SK-N-SH (cell line): ENCODE results near the gene KLHL17. TPM values are rescaled to one million over a fixed set of nuclear protein-coding genes. Genes with fewer than 3 reads are reported as not detected.

Experiments
- CTCF ChIA-PET: fragments of 300-600, 350-600 bp; formaldehyde crosslinking; extraction: SDS; loops from one replicate; lab custom pipeline; 2021; lab: Yijun Ruan, JAX
- POLR2A ChIA-PET: fragments of 350-600 bp; sonication (Branson Sonifier 250); formaldehyde crosslinking; extraction: SDS; loops from one replicate; lab custom pipeline; 2020; ENCODE audit warnings: antibody characterized with exemption, inconsistent platforms; lab: Yijun Ruan, JAX
- DNase-seq: peaks from one replicate; pipeline ENCODE4 v3.0.0; 2012
- H2AFZ ChIP-seq: fragments of 200-600 bp; sonication (generic); 2 replicates; pipeline ENCODE4 v1.8.1; 2016; ENCODE audit warnings: antibody characterized with exemption, mild to moderate bottlenecking, low read depth
- H3F3A ChIP-seq: fragments of 200-600 bp; sonication (generic); replicated peaks from 2 replicates; pipeline ENCODE3; 2016; ENCODE audit warnings: antibody characterized with exemption, mild to moderate bottlenecking; ENCODE audit not compliant: insufficient read depth
- H3K27ac ChIP-seq, 2 experiments: fragments of 200-500 bp in 1 of 2; fragments of 200-600 bp in 1 of 2; sonication (Bioruptor generic) in 1 of 2; sonication (generic), shearing (Covaris generic) in 1 of 2; 2 replicates each; pipeline versions ENCODE4 v1.5.1 to v1.6.1; 2014 to 2016; ENCODE audit warnings: low read depth in 2 of 2, inconsistent platforms in 1 of 2, low read length in 1 of 2, mild to moderate bottlenecking in 1 of 2, mixed read lengths in 1 of 2
- H3K27me3 ChIP-seq: fragments of 200-600 bp; sonication (generic), shearing (Covaris generic); 2 replicates; pipeline ENCODE4 v1.6.1; 2016; ENCODE audit warnings: mixed run types; ENCODE audit not compliant: insufficient read depth
- H3K36me3 ChIP-seq, 2 experiments: fragments of 200-500 bp in 1 of 2; fragments of 200-600 bp in 1 of 2; sonication (Bioruptor generic) in 1 of 2; sonication (generic) in 1 of 2; replicated peaks in 1 of 2; 2 replicates each; pipeline versions ENCODE3 to v1.5.1; 2014 to 2016; ENCODE audit warnings: low read length in 1 of 2, mild to moderate bottlenecking in 1 of 2; ENCODE audit not compliant: insufficient read depth in 2 of 2, control insufficient read depth in 1 of 2
- H3K4me1 ChIP-seq, 2 experiments: fragments of 200-500 bp in 1 of 2; fragments of 200-600 bp in 1 of 2; sonication (Bioruptor generic) in 1 of 2; sonication (generic), shearing (Covaris generic) in 1 of 2; 2 replicates each; pipeline versions ENCODE4 v1.5.1 to v1.6.1; 2014 to 2016; ENCODE audit warnings: low read depth in 1 of 2, low read length in 1 of 2, mixed run types in 1 of 2; ENCODE audit not compliant: insufficient read depth in 2 of 2, control insufficient read depth in 1 of 2
- H3K4me2 ChIP-seq: fragments of 200-600 bp; sonication (generic), shearing (Covaris generic); 2 replicates; pipeline ENCODE4 v1.6.1; 2017; ENCODE audit warnings: mixed run types
- H3K4me3 ChIP-seq, 2 experiments: fragments of 200-500 bp in 1 of 2; fragments of 200-600 bp in 1 of 2; sonication (Bioruptor generic) in 1 of 2; sonication (generic), shearing (Covaris generic) in 1 of 2; 2 replicates each; pipeline versions ENCODE4 v1.5.1 to v1.8.1; 2014 to 2016; ENCODE audit warnings: low read depth in 2 of 2, inconsistent platforms in 1 of 2, low read length in 1 of 2, mild to moderate bottlenecking in 1 of 2, mixed read lengths in 1 of 2, moderate library complexity in 1 of 2
- H3K79me2 ChIP-seq: fragments of 200-600 bp; sonication (generic); 2 replicates; pipeline ENCODE4 v1.8.1; 2017; ENCODE audit warnings: mild to moderate bottlenecking; ENCODE audit not compliant: insufficient read depth
- H3K9ac ChIP-seq: fragments of 200-600 bp; sonication (generic); 2 replicates; pipeline ENCODE4 v1.6.1; 2017; ENCODE audit warnings: mixed run types
- H3K9me2 ChIP-seq: fragments of 200-600 bp; sonication (generic); 2 replicates; pipeline ENCODE4 v1.6.1; 2017; ENCODE audit warnings: mixed run types
- H3K9me3 ChIP-seq: fragments of 200-600 bp; sonication (generic); 2 replicates; pipeline ENCODE4 v1.6.1; 2017; ENCODE audit warnings: mixed run types, mild to moderate bottlenecking, moderate library complexity
- H4K20me1 ChIP-seq: fragments of 200-600 bp; sonication (generic); 2 replicates; pipeline ENCODE4 v1.6.1; 2017; ENCODE audit warnings: mild to moderate bottlenecking, mixed run types; ENCODE audit not compliant: insufficient read depth
- CHD2 ChIP-seq: fragments of 150-350 bp; IDR thresholded peaks from 2 replicates; pipeline ENCODE4 v1.6.1; 2018; ENCODE audit warnings: low read length; ENCODE audit not compliant: partially characterized antibody
- EP300 ChIP-seq, 2 experiments: IDR thresholded peaks; 2 replicates each; pipeline versions ENCODE4 v1.4.0 to v1.6.1; 2012; ENCODE audit warnings: borderline replicate concordance in 1 of 2, low read depth in 1 of 2, low read length in 1 of 2
- EZH2phosphoT487 ChIP-seq: fragments of 200-600 bp; sonication (generic); IDR thresholded peaks from 2 replicates; pipeline ENCODE4 v1.6.1; 2017; ENCODE audit warnings: low read depth, mixed run types, mild to moderate bottlenecking, antibody characterized with exemption, moderate library complexity, borderline replicate concordance
- FOXJ3 ChIP-seq: sonication (generic); formaldehyde crosslinking; IDR thresholded peaks from 2 replicates; pipeline ENCODE4 v1.5.1; 2020; ENCODE audit warnings: mild to moderate bottlenecking, missing genetic modification reagents
- FOXM1 ChIP-seq: IDR thresholded peaks from 2 replicates; pipeline ENCODE4 v1.4.0; 2012; ENCODE audit warnings: low read depth, mild to moderate bottlenecking
- GATA2 ChIP-seq: sonication (generic); formaldehyde crosslinking; IDR thresholded peaks from 2 replicates; pipeline ENCODE4 v1.5.0; 2020; ENCODE audit warnings: mild to moderate bottlenecking, missing genetic modification reagents
- MAX ChIP-seq: IDR thresholded peaks from 2 replicates; pipeline ENCODE4 v1.4.0; 2012; ENCODE audit warnings: low read depth
- NRF1 ChIP-seq: IDR thresholded peaks from 2 replicates; pipeline ENCODE4 v1.6.1; 2012; ENCODE audit warnings: low read depth, mild to moderate bottlenecking, low read length
- POLR2AphosphoS5 ChIP-seq: IDR thresholded peaks from 2 replicates; pipeline ENCODE4 v1.6.1; 2012; ENCODE audit warnings: low read depth, low read length
- RAD21 ChIP-seq: IDR thresholded peaks from 2 replicates; pipeline ENCODE4 v1.6.1; 2012; ENCODE audit warnings: mild to moderate bottlenecking, low read length
- RCOR1 ChIP-seq: fragments of 150-350 bp; IDR thresholded peaks from 2 replicates; pipeline ENCODE4 v1.6.1; 2017; ENCODE audit warnings: antibody characterized with exemption, low read length
- RXRA ChIP-seq: IDR thresholded peaks from 2 replicates; pipeline ENCODE4 v1.4.0; 2012; ENCODE audit warnings: low read depth, mild to moderate bottlenecking, borderline replicate concordance
- TCF12 ChIP-seq: IDR thresholded peaks from 2 replicates; pipeline ENCODE4 v1.4.0; 2012
- USF1 ChIP-seq: IDR thresholded peaks from 2 replicates; pipeline ENCODE4 v1.4.0; 2012; ENCODE audit warnings: low read depth, borderline replicate concordance
- YY1 ChIP-seq: IDR thresholded peaks from 2 replicates; pipeline ENCODE4 v1.4.0; 2012; ENCODE audit warnings: low read depth, mild to moderate bottlenecking
- WGBS: methylation state at CpG from one replicate; pipeline ENCODE4 v1.1.6; 2017; ENCODE audit warnings: low lambda C conversion rate; 5-methylcytosine and 5-hydroxymethylcytosine counted together
- polyA plus RNA-seq, 3 experiments: library from polyadenylated mRNA; depleted of rRNA; stranded (reverse); fragments of >200 nt; gene quantifications; 2 replicates each; pipeline ENCODE4 v1.2.3, GENCODE V29; 2012

The KLHL17 gene
- polyA plus RNA-seq, 1 of the 3 experiments (the other 2 are of a cell fraction): 27.3 TPM

GRCh38 chr1:917466-918091 lies 42.8 kb upstream of the KLHL17 start:
- Histone ChIP-seq H3K9ac (no peak overlapping the region), H3K27me3 (no peaks in the 10 kb centered on the region), H3K9me2 (no peaks in the 10 kb centered on the region), H2AFZ (no peak overlapping the region), H3K4me3 (no peak overlapping the region), H3K4me2 (no peak overlapping the region), H3K9me3 (no peaks in the 10 kb centered on the region), H3K4me1 (peaks cover 8 to 67% of the 10 kb centered on the region in 2 experiments; a peak in 2 of 4 replicates), H3F3A (no peaks in the 10 kb centered on the region), H3K79me2 (no peaks in the 10 kb centered on the region), H3K36me3 (no peaks in the 10 kb centered on the region), H4K20me1 (no peaks in the 10 kb centered on the region), H3K27ac (peak overlapping the region in 1 of 2 experiments; percentile 74; a peak in 2 of 4 replicates)
- CTCF ChIA-PET: interaction anchor here (1.4 to 5.2 kb wide), 4 partner anchors 9 to 58 kb away, joined by 5 to 61 read pairs (median 30); no protein-coding TSS in a partner anchor
- POLR2A ChIA-PET: interaction anchor here (1.4 kb wide), 1 partner anchor 22 kb away, joined by 3 read pairs; no protein-coding TSS in a partner anchor
- DNase-seq: no peak
- 76% methylated on average over 11 of the region's 22 CpGs for WGBS
- peak; percentile 61; the same call in 1 of the 2 replicates for TF ChIP-seq RCOR1
- TF ChIP-seq GATA2 (CRISPR knock-in tag): peak; percentile 89
- no peak for TF ChIP-seq TCF12
- TF ChIP-seq CHD2: no peak
- no peak for TF ChIP-seq RXRA
- no peak for TF ChIP-seq RAD21
- peak in 1 of 2 experiments; percentile 71; a peak in 2 of 4 replicates for TF ChIP-seq EP300 (IDR thresholded peaks at IDR 0.05; ENCODE audit: borderline replicate concordance in 1 of 2, low read depth in 1 of 2, low read length in 1 of 2)
- no peak for TF ChIP-seq MAX
- no peak for TF ChIP-seq YY1
- TF ChIP-seq FOXJ3: no peak
- no peak for TF ChIP-seq USF1
- no peak for TF ChIP-seq FOXM1
- no peak for TF ChIP-seq EZH2phosphoT487

GRCh38 chr1:918353-918752 lies 42.0 kb upstream of the KLHL17 start:
- ChIA-PET CTCF (interaction anchor here (2.1 to 5.2 kb wide), 3 partner anchors 13 to 57 kb away, joined by 8 to 61 read pairs (median 52); no protein-coding TSS in a partner anchor), POLR2A (no interaction called here)
- no peak overlapping the region for H3K4me2 ChIP-seq
- H3K36me3 ChIP-seq: no peaks in the 10 kb centered on the region
- no peaks in the 10 kb centered on the region for H3K9me3 ChIP-seq
- peaks cover 8 to 74% of the 10 kb centered on the region in 2 experiments; a peak in 2 of 4 replicates for H3K4me1 ChIP-seq
- 80% methylated on average over 1 of the region's 15 CpGs for WGBS
- no peak overlapping the region for H3K27ac ChIP-seq
- no peaks in the 10 kb centered on the region for H3F3A ChIP-seq
- DNase-seq: no peak
- no peak overlapping the region for H2AFZ ChIP-seq
- H3K9ac ChIP-seq: no peak overlapping the region
- H3K4me3 ChIP-seq: no peak overlapping the region
- TF ChIP-seq NRF1 (no peak), POLR2AphosphoS5 (no peak)
- no peaks in the 10 kb centered on the region for H3K9me2 ChIP-seq
- no peaks in the 10 kb centered on the region for H3K27me3 ChIP-seq
- no peaks in the 10 kb centered on the region for H4K20me1 ChIP-seq
- H3K79me2 ChIP-seq: no peaks in the 10 kb centered on the region
